Measurements from ENCODE around the gene FBXL4.

GRCh38 chr6:98947411-98948292 is at the start of gene FBXL4:
- TF ChIP-seq ARNTL (CRISPR knock-in tag; IDR thresholded peaks at IDR 0.05; ENCODE audit: borderline replicate concordance, low read depth) (no peak), BACH2 (CRISPR knock-in tag; IDR thresholded peaks at IDR 0.05; ENCODE audit: borderline replicate concordance) (no peak), ZC3H10 (CRISPR knock-in tag; IDR thresholded peaks at IDR 0.05) (no peak), POU6F1 (CRISPR knock-in tag; IDR thresholded peaks at IDR 0.05; ENCODE audit: borderline replicate concordance, low read depth) (no peak), PPARA (CRISPR knock-in tag; IDR thresholded peaks at IDR 0.05; ENCODE audit: borderline replicate concordance) (no peak), RARB (CRISPR knock-in tag; IDR thresholded peaks at IDR 0.05) (no peak), ZFP30 (CRISPR knock-in tag; IDR thresholded peaks at IDR 0.05) (no peak), TCF4 (CRISPR knock-in tag; IDR thresholded peaks at IDR 0.05; ENCODE audit: borderline replicate concordance) (no peak), TOX (CRISPR knock-in tag; IDR thresholded peaks at IDR 0.05; ENCODE audit: borderline replicate concordance) (no peak), ZNF565 (CRISPR knock-in tag; conservative IDR thresholded peaks at IDR 0.05; ENCODE audit: low read depth) (no peak), ESRRG (CRISPR knock-in tag; IDR thresholded peaks at IDR 0.05) (no peak)
- TF ChIP-seq, protein P1, sequence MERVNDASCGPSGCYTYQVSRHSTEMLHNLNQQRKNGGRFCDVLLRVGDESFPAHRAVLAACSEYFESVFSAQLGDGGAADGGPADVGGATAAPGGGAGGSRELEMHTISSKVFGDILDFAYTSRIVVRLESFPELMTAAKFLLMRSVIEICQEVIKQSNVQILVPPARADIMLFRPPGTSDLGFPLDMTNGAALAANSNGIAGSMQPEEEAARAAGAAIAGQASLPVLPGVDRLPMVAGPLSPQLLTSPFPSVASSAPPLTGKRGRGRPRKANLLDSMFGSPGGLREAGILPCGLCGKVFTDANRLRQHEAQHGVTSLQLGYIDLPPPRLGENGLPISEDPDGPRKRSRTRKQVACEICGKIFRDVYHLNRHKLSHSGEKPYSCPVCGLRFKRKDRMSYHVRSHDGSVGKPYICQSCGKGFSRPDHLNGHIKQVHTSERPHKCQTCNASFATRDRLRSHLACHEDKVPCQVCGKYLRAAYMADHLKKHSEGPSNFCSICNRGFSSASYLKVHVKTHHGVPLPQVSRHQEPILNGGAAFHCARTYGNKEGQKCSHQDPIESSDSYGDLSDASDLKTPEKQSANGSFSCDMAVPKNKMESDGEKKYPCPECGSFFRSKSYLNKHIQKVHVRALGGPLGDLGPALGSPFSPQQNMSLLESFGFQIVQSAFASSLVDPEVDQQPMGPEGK (CRISPR knock-in tag; IDR thresholded peaks at IDR 0.05; ENCODE audit: borderline replicate concordance), result no peak
- TF ChIP-seq, protein P2, sequence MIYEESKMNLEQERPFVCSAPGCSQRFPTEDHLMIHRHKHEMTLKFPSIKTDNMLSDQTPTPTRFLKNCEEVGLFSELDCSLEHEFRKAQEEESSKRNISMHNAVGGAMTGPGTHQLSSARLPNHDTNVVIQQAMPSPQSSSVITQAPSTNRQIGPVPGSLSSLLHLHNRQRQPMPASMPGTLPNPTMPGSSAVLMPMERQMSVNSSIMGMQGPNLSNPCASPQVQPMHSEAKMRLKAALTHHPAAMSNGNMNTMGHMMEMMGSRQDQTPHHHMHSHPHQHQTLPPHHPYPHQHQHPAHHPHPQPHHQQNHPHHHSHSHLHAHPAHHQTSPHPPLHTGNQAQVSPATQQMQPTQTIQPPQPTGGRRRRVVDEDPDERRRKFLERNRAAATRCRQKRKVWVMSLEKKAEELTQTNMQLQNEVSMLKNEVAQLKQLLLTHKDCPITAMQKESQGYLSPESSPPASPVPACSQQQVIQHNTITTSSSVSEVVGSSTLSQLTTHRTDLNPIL (CRISPR knock-in tag; IDR thresholded peaks at IDR 0.05; ENCODE audit: low read depth), result no peak
